Esophagus muscularis mucosa (tissue), 4 donors: ENCODE measurements around the gene DUSP18. TPM values are rescaled to one million over a fixed set of nuclear protein-coding genes. Genes with fewer than 3 reads are reported as not detected.

Source experiments
- DNase-seq: peaks from one replicate; pipeline ENCODE4 v3.0.0-alpha.2; 2017; ENCODE audit errors: extremely low spot score
- H3K27ac ChIP-seq, 4 donors: fragments of 200-600 bp; sonication (generic); replicated peaks in 1 of 4; 1 replicate in 3 of 4; 2 replicates in 1 of 4; pipeline ENCODE4 v1.5.1; 2016 to 2019; ENCODE audit warnings: mild to moderate bottlenecking in 1 of 4
- H3K27me3 ChIP-seq, 4 donors: fragments of 200-600 bp; sonication (generic); one replicate each; pipeline versions ENCODE4 v1.5.1 to v1.6.0; 2016 to 2019
- H3K36me3 ChIP-seq, 4 donors: fragments of 200-600 bp; sonication (generic); one replicate each; pipeline ENCODE4 v1.5.1; 2016 to 2019
- H3K4me1 ChIP-seq, 4 donors: fragments of 200-600 bp; sonication (generic); one replicate each; pipeline ENCODE4 v1.5.1; 2016 to 2019
- H3K4me3 ChIP-seq, 4 donors: fragments of 200-600 bp; sonication (generic); 1 replicate in 2 of 4; 2 replicates in 2 of 4; pipeline ENCODE4 v1.5.1; 2016 to 2019; ENCODE audit warnings: mild to moderate bottlenecking in 4 of 4, moderate library complexity in 1 of 4
- H3K9me3 ChIP-seq, 4 donors: fragments of 200-600 bp; sonication (generic); 1 replicate in 3 of 4; 2 replicates in 1 of 4; pipeline ENCODE4 v1.5.1; 2016 to 2019
- CTCF ChIP-seq, 3 experiments: fragments of 200-600 bp in 2 of 3; fragments of 450-650 bp in 1 of 3; sonication (generic) in 2 of 3; IDR thresholded peaks; one replicate each; pipeline ENCODE4 v1.5.1; 2017 to 2019; ENCODE audit warnings: antibody characterized with exemption in 3 of 3, mild to moderate bottlenecking in 2 of 3, moderate library complexity in 1 of 3
- EP300 ChIP-seq: sonication (generic); formaldehyde crosslinking; IDR thresholded peaks from one replicate; pipeline ENCODE4 v1.6.1; 2017; ENCODE audit warnings: antibody characterized with exemption
- POLR2A ChIP-seq: fragments of 450-650 bp; IDR thresholded peaks from one replicate; pipeline ENCODE4 v1.6.1; 2017; ENCODE audit warnings: antibody characterized with exemption, moderate library complexity, mild to moderate bottlenecking, low read depth
- POLR2AphosphoS5 ChIP-seq, 2 donors: sonication (generic); formaldehyde crosslinking; IDR thresholded peaks; one replicate each; pipeline ENCODE4 v1.6.1; 2017; ENCODE audit warnings: antibody characterized with exemption in 2 of 2
- WGBS: methylation state at CpG from one replicate; pipeline ENCODE4 v1.1.5; 2018; 5-methylcytosine and 5-hydroxymethylcytosine counted together
- intact Hi-C: fragments of 100-400 bp; cut with DNase I; formaldehyde crosslinking; loops from one replicate; pipeline ENCODE4 v1.15.1; 2023
- total RNA-seq, 4 donors: library from RNA; depleted of rRNA; stranded (reverse); fragments of >200 nt; gene quantifications; one replicate each; pipeline versions ENCODE4 v1.1.0 to v1.2.1, GENCODE V29; 2016

Gene DUSP18
- total RNA-seq, 4 donors from 2014 or later = 6.5 to 11.5 (median 9.8) TPM

- Histone ChIP-seq H3K9me3 (no peaks in the 10 kb centered on the region), H3K4me1 (no peaks in the 10 kb centered on the region), H3K27me3 (no peaks in the 10 kb centered on the region), H3K27ac (no peak overlapping the region), H3K4me3 (no peak overlapping the region), H3K36me3 (no peaks in the 10 kb centered on the region)
- intact Hi-C loops = no loop called here
- TF ChIP-seq CTCF (IDR thresholded peaks at IDR 0.05) = no peak
- no peak for TF ChIP-seq POLR2A
- TF ChIP-seq EP300 = no peak
- no peak for TF ChIP-seq POLR2AphosphoS5 (IDR thresholded peaks at IDR 0.05)
- WGBS = 95% methylated on average over 5 of the region's 5 CpGs
- no peak for DNase-seq
These were observed 37.3 kb upstream of the DUSP18 start for GRCh38 chr22:30704978-30705377.

DNA sequence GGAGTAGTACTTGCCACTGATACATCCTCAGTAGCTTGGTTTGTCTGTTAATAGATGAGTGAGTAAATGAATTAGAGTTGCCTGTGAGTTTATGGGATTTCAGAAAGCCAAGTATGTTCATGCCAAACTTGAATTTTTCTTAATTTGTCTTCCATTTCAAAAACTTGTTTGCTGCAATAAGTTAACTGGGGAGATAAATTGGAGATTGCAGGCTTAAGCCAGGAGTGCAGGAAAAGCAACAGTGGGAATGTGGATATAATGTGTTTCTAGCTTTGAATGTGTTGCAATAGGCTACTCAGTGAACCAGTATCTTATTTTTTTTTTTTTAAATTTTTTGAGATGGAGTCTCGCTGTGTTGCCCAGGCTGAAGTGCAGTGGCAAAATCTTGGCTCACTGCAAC is 35.2 kb upstream of the DUSP18 start:
- H3K9me3 ChIP-seq = no peaks in the 10 kb centered on the region
- WGBS = 96% methylated on average over 1 of the region's 1 CpG
- intact Hi-C loops = no loop called here
- no peak for TF ChIP-seq POLR2A
- TF ChIP-seq EP300 = no peak
- TF ChIP-seq POLR2AphosphoS5 (IDR thresholded peaks at IDR 0.05) = no peak
- no peak for TF ChIP-seq CTCF (IDR thresholded peaks at IDR 0.05)
- H3K27me3 ChIP-seq = no peaks in the 10 kb centered on the region
- no peak overlapping the region for H3K27ac ChIP-seq
- no peaks in the 10 kb centered on the region for H3K4me1 ChIP-seq
- H3K4me3 ChIP-seq = no peak overlapping the region
- DNase-seq = no peak
- no peaks in the 10 kb centered on the region for H3K36me3 ChIP-seq

GRCh38 chr22:30701872-30702271 is 34.2 kb upstream of the DUSP18 start:
- intact Hi-C loops = no loop called here
- no peaks in the 10 kb centered on the region for H3K36me3 ChIP-seq
- no peaks in the 10 kb centered on the region for H3K27me3 ChIP-seq
- TF ChIP-seq CTCF (IDR thresholded peaks at IDR 0.05) (no peak), POLR2A (no peak), EP300 (no peak), POLR2AphosphoS5 (IDR thresholded peaks at IDR 0.05) (no peak)
- 73% methylated on average over 1 of the region's 1 CpG for WGBS
- no peak overlapping the region for H3K4me3 ChIP-seq
- H3K27ac ChIP-seq = no peak overlapping the region
- DNase-seq = no peak
- H3K9me3 ChIP-seq = no peaks in the 10 kb centered on the region
- no peaks in the 10 kb centered on the region for H3K4me1 ChIP-seq

- no peak for DNase-seq
- no peak for TF ChIP-seq CTCF (IDR thresholded peaks at IDR 0.05)
- no peak for TF ChIP-seq POLR2A
- TF ChIP-seq POLR2AphosphoS5 (IDR thresholded peaks at IDR 0.05) = no peak
- TF ChIP-seq EP300 = no peak
- Histone ChIP-seq H3K36me3 (no peaks in the 10 kb centered on the region), H3K27me3 (no peaks in the 10 kb centered on the region), H3K4me1 (peaks cover 14 to 20% (median 16%) of the 10 kb centered on the region in 4 donors), H3K9me3 (no peaks in the 10 kb centered on the region), H3K27ac (no peak overlapping the region), H3K4me3 (no peak overlapping the region)
- WGBS = 95% methylated on average over 7 of the region's 7 CpGs
- intact Hi-C loops = loop anchor here (10.0 kb wide), 1 partner anchor 57 kb away; no protein-coding TSS in a partner anchor
These were observed 30.3 kb upstream of the DUSP18 start for GRCh38 chr22:30697975-30698374.

DNA sequence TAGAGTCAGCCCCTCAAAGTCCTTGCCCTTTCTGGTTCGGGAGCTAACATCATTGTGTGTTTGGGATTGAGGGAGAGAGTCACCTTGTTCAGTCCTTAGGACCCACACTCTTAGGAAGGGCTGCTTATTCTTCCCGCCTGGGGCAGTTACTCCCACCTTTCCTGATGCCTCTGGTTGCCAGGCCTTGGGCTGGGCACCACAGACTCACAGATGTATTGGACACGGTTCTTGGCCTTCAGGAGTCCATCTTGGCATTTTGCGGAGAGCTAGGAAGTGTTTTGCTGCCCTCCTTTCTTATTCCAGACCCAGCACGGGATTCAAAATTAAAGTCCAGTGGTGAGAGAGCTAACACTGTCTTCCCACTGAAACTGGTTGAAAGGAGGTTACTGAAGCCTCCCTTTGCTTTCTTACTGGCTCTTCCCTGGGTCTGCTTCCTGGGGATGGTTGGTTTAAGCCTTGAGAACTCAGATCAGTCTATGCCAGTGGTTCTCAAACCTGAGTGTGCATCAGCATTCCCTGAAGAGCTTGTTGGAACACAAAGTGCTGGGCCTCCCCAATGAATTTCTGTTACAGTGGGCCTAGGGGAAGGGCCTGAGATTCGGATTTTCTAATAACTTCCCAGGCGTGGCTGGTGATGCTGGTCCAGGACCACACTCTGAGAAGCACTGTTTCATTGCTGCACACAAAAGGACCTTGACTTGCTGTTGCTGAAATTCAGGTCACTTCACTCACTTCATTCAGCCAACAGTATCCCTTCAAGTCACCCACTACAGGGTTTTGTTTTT is 28.4 kb upstream of the DUSP18 start:
- no peak for DNase-seq
- H3K9me3 ChIP-seq = no peaks in the 10 kb centered on the region
- no peaks in the 10 kb centered on the region for H3K27me3 ChIP-seq
- 94% methylated on average over 6 of the region's 7 CpGs for WGBS
- no peaks in the 10 kb centered on the region for H3K36me3 ChIP-seq
- intact Hi-C loops = loop anchor here (10.0 kb wide), 1 partner anchor 59 kb away; no protein-coding TSS in a partner anchor
- peaks cover 14 to 20% (median 16%) of the 10 kb centered on the region in 4 donors for H3K4me1 ChIP-seq
- no peak for TF ChIP-seq POLR2AphosphoS5 (IDR thresholded peaks at IDR 0.05)
- no peak for TF ChIP-seq POLR2A
- no peak for TF ChIP-seq EP300
- TF ChIP-seq CTCF (IDR thresholded peaks at IDR 0.05) = no peak
- no peak overlapping the region for H3K27ac ChIP-seq
- H3K4me3 ChIP-seq = no peak overlapping the region
